Stomach (tissue), 9 donors: Measurements from ENCODE around the gene SEPTIN5. TPM values are rescaled to one million over a fixed set of nuclear protein-coding genes. Genes with fewer than 3 reads are reported as not detected.

Experiments
- DNase-seq, 2 donors: peaks; one replicate each; pipeline versions ENCODE4 v3.0.0 to v3.0.0-alpha.2; 2013 to 2019
- H3K27ac ChIP-seq, 5 donors: fragments of 200-600 bp in 4 of 5; sonication (generic) in 4 of 5; one replicate each; pipeline ENCODE4 v1.5.1; 2013 to 2019; ENCODE audit warnings: mild to moderate bottlenecking in 1 of 5, moderate library complexity in 1 of 5
- H3K27me3 ChIP-seq, 3 donors: fragments of 200-600 bp; sonication (generic); one replicate each; pipeline ENCODE4 v1.5.1; 2017 to 2019; ENCODE audit warnings: mixed run types in 1 of 3
- H3K36me3 ChIP-seq, 4 donors: fragments of 200-600 bp; sonication (generic); 1 replicate in 3 of 4; 2 replicates in 1 of 4; pipeline ENCODE4 v1.5.1; 2016 to 2019
- H3K4me1 ChIP-seq, 4 donors: fragments of 200-600 bp; sonication (generic); one replicate each; pipeline ENCODE4 v1.5.1; 2016 to 2019
- H3K4me3 ChIP-seq, 4 donors: fragments of 200-600 bp; sonication (generic) in 3 of 4; one replicate each; pipeline ENCODE4 v1.5.1; 2016 to 2019; ENCODE audit warnings: mild to moderate bottlenecking in 1 of 4
- H3K9me3 ChIP-seq, 4 donors: fragments of 200-600 bp; sonication (generic); one replicate each; pipeline ENCODE4 v1.5.1; 2016 to 2019
- EP300 ChIP-seq: sonication (generic); formaldehyde crosslinking; IDR thresholded peaks from one replicate; pipeline ENCODE4 v1.6.1; 2017; ENCODE audit warnings: antibody characterized with exemption
- POLR2A ChIP-seq, 4 donors: fragments of 450-650 bp; IDR thresholded peaks; one replicate each; pipeline ENCODE4 v1.6.1; 2016; ENCODE audit warnings: antibody characterized with exemption in 4 of 4, control low read depth in 2 of 4, mild to moderate bottlenecking in 1 of 4, moderate library complexity in 1 of 4
- POLR2AphosphoS5 ChIP-seq, 3 donors: sonication (generic); formaldehyde crosslinking; IDR thresholded peaks; one replicate each; pipeline ENCODE4 v1.6.1; 2016; ENCODE audit warnings: antibody characterized with exemption in 3 of 3
- WGBS, 5 donors: extraction: QIAGEN DNeasy Blood & Tissue Kit in 3 of 5; methylation state at CpG; one replicate each; pipeline versions ENCODE4 v1.1.5 to v1.1.7; 2013 to 2018; 5-methylcytosine and 5-hydroxymethylcytosine counted together
- intact Hi-C: fragments of 100-400 bp; cut with DNase I; formaldehyde crosslinking; loops from one replicate; pipeline ENCODE4 v1.15.1; 2023; ENCODE audit warnings: low total_unique reads
- polyA plus RNA-seq, 3 donors: library from polyadenylated mRNA; stranded (reverse); fragments of 200-250 nt; gene quantifications; one replicate each; pipeline ENCODE4 v1.2.3, GENCODE V29; 2013
- total RNA-seq, 5 donors: library from RNA; depleted of rRNA; stranded (reverse); fragments of >200 nt; gene quantifications; one replicate each; pipeline versions ENCODE4 v1.1.0 to v1.2.3, GENCODE V29; 2014 to 2016
- TF ChIP-seq, protein P1 (sequence below), 7 experiments: fragments of 450-650 bp in 4 of 7; fragments of 200-600 bp in 3 of 7; sonication (generic) in 3 of 7; IDR thresholded peaks; one replicate each; pipeline ENCODE4 v1.5.1; 2016 to 2019; ENCODE audit warnings: antibody characterized with exemption in 7 of 7, control low read depth in 2 of 7, mild to moderate bottlenecking in 1 of 7
- donor health status: healthy with polysubstance abuse.
- donor health status: Bipolar disorder and iron deficiency.
- donor health status: healthy.

Gene SEPTIN5
- total and polyA plus RNA-seq, 8 donors: 1.2 to 38.8 (median 12.5) TPM

DNA sequence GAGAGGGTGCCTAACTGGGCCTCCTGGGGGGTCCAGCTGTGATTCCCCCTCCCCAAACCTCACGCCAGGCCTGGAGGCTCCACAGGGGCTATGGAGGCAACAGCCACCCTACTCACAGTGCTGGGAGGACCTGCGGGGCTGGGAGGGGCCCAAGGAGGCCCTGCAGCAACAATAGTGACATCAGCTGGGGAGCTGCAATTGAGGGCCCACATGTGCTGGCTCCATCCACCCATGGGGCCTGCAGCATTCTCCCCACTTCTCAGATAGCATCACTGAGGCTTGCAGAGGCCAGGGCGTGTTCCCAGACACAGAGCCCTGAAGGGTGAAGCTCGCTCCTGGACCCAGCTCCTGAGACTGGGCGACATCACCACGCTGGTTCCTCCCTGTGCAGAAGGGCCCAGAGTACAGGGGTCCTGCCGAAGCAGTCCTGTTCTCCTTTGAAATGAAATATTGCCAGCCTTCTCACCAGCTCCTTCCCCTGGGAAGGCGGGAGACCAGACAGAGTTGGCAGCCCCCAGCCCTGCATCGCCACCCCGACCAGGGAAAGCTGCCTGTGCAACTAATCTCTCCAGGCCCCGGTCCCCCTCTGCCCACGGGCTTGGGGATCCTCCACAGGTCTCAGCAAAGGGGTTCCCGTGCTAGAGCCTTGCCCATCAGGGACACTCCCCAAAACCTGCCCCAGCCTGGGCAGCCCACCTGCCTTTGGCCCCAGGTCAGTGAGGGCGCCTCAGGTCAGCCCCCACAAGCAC, 37.4 kb downstream of the SEPTIN5 start:
- TF ChIP-seq EP300 (no peak), POLR2A (IDR thresholded peaks at IDR 0.05) (no peak), POLR2AphosphoS5 (IDR thresholded peaks at IDR 0.05) (no peak)
- TF ChIP-seq, protein P1, sequence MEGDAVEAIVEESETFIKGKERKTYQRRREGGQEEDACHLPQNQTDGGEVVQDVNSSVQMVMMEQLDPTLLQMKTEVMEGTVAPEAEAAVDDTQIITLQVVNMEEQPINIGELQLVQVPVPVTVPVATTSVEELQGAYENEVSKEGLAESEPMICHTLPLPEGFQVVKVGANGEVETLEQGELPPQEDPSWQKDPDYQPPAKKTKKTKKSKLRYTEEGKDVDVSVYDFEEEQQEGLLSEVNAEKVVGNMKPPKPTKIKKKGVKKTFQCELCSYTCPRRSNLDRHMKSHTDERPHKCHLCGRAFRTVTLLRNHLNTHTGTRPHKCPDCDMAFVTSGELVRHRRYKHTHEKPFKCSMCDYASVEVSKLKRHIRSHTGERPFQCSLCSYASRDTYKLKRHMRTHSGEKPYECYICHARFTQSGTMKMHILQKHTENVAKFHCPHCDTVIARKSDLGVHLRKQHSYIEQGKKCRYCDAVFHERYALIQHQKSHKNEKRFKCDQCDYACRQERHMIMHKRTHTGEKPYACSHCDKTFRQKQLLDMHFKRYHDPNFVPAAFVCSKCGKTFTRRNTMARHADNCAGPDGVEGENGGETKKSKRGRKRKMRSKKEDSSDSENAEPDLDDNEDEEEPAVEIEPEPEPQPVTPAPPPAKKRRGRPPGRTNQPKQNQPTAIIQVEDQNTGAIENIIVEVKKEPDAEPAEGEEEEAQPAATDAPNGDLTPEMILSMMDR (IDR thresholded peaks at IDR 0.05): no peak
- Histone ChIP-seq H3K4me1 (peaks cover 15 to 20% (median 20%) of the 10 kb centered on the region in 4 donors), H3K27ac (no peak overlapping the region), H3K27me3 (peaks cover 18 to 90% (median 38%) of the 10 kb centered on the region in 3 donors), H3K4me3 (no peak overlapping the region), H3K36me3 (no peaks in the 10 kb centered on the region), H3K9me3 (no peaks in the 10 kb centered on the region)
- intact Hi-C loops: no loop called here
- DNase-seq: no peak
- 85 to 91% (median 86%) methylated on average over 10 to 14 of the region's 14 CpGs for WGBS, 5 donors

DNA sequence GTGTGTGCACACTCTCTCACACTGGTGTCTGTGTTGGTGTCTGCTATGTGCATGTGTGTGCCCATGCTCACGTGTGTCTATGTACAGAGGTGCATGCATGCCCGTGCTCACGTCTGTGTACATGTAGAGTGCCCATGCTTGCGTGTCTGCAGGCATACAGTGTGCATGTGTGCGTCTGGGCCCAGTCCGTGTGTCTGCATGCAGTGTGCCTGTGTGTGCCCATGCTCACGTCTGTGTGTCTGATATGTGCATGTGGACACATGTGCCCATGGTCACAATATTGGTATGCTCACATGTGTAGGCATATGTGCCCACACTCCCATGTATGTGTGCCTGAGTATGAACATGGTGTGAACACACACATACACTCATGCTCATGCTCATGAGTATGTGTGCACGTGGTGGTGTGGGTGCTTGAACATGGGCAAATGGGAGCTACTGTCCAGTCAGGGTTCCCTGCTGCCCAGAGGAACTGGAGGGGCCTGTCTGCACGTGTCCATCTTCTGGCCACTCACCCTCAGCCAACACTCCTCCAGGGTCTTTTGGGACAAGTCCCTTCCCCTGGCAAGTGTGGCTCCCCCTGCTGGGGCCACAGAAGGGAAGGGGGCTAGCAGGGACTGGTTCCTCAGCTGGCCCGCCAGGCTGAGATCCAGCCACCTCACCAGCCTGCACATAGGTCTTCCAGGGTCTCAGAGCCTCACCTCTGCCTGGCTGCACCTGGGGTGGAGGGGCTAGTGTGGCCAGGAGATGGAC, 39.0 kb downstream of the SEPTIN5 start:
- H3K4me1 ChIP-seq: peaks cover 20 to 30% (median 28%) of the 10 kb centered on the region in 4 donors
- 85 to 89% (median 86%) methylated on average over 8 to 10 of the region's 10 CpGs for WGBS, 5 donors
- no peak for DNase-seq
- TF ChIP-seq, protein P1 (IDR thresholded peaks at IDR 0.05): no peak
- H3K27me3 ChIP-seq: peaks cover 23 to 95% (median 53%) of the 10 kb centered on the region in 3 donors
- H3K36me3 ChIP-seq: no peaks in the 10 kb centered on the region
- intact Hi-C loops: no loop called here
- no peaks in the 10 kb centered on the region for H3K9me3 ChIP-seq
- H3K27ac ChIP-seq: no peak overlapping the region
- H3K4me3 ChIP-seq: no peak overlapping the region

DNA sequence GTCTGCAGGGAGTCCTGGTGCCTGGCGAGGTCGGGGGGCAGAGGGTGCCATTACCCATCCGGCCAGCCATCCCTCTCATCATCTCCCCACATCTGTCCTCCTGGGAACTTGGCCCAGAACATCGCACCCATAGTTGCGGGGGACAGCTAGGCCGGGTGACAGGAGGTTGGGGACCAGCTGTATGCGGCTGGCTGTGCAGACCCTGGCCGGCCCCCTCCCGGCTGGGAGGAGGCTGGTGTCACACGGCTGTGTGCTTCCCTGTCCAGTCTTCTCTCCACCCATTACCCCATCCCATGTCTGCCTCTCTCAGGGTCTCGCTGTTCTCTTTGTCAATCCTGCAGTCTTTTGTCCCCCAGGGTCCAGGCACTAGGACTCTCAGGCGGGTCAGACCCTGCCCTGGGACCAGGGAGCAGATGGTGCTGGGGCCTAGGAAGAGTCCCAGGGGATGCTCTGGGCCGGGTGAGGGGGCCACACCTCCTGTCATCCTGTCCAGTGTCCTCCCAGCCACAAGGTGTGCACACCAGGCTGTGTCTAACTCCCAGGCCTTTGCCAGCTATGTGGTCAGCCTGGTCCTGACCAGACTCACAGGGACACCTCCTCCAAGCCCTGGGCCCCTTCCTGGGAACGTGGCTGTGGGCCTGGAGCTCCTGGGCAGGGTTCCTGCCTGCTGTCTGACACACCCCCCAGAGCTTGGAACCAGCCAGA, 39.8 kb downstream of the SEPTIN5 start:
- H3K9me3 ChIP-seq: no peaks in the 10 kb centered on the region
- WGBS, 5 donors: 51 to 73% (median 61%) methylated on average over 8 to 14 of the region's 14 CpGs
- H3K4me3 ChIP-seq: no peak overlapping the region
- intact Hi-C loops: no loop called here
- peaks cover 21 to 39% (median 33%) of the 10 kb centered on the region in 4 donors for H3K4me1 ChIP-seq
- no peak for DNase-seq
- H3K27ac ChIP-seq: no peak overlapping the region
- TF ChIP-seq, protein P1 (IDR thresholded peaks at IDR 0.05): no peak
- no peak for TF ChIP-seq POLR2A (IDR thresholded peaks at IDR 0.05)
- TF ChIP-seq POLR2AphosphoS5 (IDR thresholded peaks at IDR 0.05): no peak
- no peak for TF ChIP-seq EP300
- no peaks in the 10 kb centered on the region for H3K36me3 ChIP-seq
- H3K27me3 ChIP-seq: peaks cover 31 to 100% (median 62%) of the 10 kb centered on the region in 3 donors

DNA sequence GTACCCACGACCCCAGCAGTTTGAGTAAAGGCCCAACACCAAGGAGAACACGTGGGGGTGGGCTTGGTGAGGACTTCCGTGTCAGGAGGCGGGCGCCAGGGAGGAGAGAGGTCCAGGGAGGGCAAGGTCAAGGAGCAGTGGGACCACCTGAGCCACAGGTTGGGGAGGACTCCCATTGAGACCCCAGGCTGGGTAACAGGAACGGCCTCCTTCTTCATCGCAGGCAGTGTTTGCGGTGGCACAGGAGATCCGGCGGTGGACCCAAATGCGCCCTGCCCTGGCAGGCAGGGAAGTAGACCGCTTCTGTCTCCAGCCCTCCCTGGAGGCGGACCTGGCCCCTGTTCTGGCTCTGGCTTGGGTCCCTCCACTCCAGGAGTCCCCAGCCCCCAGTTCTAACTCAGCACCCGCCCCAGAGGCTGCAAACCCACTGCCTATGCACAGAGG, 40.4 kb downstream of the SEPTIN5 start:
- Histone ChIP-seq H3K4me1 (peaks cover 27 to 45% (median 38%) of the 10 kb centered on the region in 4 donors), H3K9me3 (no peaks in the 10 kb centered on the region), H3K36me3 (no peaks in the 10 kb centered on the region), H3K27ac (no peak overlapping the region), H3K4me3 (peak overlapping the region in 1 of 4 donors; percentile 3), H3K27me3 (peaks cover 37 to 100% (median 63%) of the 10 kb centered on the region in 3 donors)
- 28 to 51% (median 37%) methylated on average over 5 to 14 of the region's 14 CpGs for WGBS, 5 donors
- intact Hi-C loops: no loop called here
- DNase-seq: no peak
- TF ChIP-seq EP300: no peak
- no peak for TF ChIP-seq POLR2A (IDR thresholded peaks at IDR 0.05)
- TF ChIP-seq, protein P1 (IDR thresholded peaks at IDR 0.05): no peak
- TF ChIP-seq POLR2AphosphoS5 (IDR thresholded peaks at IDR 0.05): no peak
